Colon (tissue), 2 donors: Measurements from ENCODE around the gene NTF3.

Experiments
- FAIRE-seq: peaks from 2 replicates; lab custom pipeline; 2012; peaks lifted over from hg19 to GRCh38; lab: Jason Lieb, UNC
- donor health status: control.
- donor health status: control.

Gene NTF3

GRCh38 chr12:5511256-5511643 lies 79.3 kb downstream of the NTF3 start:
- FAIRE-seq, result no peak

- no peak for FAIRE-seq
These were observed 80.0 kb downstream of the NTF3 start for GRCh38 chr12:5511644-5512600.

DNA sequence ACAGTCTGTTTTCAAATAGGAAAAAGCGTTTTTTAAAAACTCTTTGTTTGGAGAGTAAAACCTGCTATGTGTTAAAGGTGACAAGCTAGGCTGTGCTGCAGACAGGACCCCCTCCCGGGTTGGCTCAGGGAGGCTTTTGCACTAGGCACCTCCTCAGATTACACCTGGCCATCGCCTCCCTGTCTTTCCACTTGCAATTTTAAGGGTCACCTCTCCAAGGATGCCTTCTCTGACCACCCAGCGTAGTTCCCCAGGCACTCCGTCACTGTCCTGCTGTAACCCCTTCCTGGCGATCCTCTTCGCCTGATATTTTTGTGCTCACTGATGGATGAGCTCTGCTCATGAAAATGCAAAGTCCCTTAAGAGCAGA lies 80.7 kb downstream of the NTF3 start:
- no peak for FAIRE-seq

- no peak for FAIRE-seq
These were observed 81.5 kb downstream of the NTF3 start for GRCh38 chr12:5513406-5513805.

GRCh38 chr12:5514016-5514415 lies 82.1 kb downstream of the NTF3 start:
- no peak for FAIRE-seq

GRCh38 chr12:5514545-5514944 lies 82.6 kb downstream of the NTF3 start:
- no peak for FAIRE-seq

DNA sequence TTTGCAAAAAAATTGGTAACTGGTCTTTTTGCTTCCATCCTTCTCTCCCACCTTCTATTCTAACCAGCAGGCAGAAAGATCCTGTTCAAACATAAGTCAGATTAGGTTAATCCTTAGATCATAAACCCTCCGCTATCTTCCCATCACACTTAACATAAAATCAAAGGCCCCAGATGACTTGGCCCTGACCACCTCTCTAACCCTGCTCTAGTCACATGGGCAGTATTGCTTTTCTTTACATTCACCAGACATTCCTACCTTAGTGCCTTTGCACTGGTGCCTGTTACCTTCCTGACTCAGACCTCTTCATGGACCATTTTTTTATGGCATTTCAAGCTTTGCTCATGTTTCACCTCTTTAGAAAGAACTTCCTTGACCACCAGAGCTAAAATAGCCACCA lies 83.5 kb downstream of the NTF3 start:
- no peak for FAIRE-seq

- no peak for FAIRE-seq
These were observed 84.7 kb downstream of the NTF3 start for GRCh38 chr12:5516371-5517241.

DNA sequence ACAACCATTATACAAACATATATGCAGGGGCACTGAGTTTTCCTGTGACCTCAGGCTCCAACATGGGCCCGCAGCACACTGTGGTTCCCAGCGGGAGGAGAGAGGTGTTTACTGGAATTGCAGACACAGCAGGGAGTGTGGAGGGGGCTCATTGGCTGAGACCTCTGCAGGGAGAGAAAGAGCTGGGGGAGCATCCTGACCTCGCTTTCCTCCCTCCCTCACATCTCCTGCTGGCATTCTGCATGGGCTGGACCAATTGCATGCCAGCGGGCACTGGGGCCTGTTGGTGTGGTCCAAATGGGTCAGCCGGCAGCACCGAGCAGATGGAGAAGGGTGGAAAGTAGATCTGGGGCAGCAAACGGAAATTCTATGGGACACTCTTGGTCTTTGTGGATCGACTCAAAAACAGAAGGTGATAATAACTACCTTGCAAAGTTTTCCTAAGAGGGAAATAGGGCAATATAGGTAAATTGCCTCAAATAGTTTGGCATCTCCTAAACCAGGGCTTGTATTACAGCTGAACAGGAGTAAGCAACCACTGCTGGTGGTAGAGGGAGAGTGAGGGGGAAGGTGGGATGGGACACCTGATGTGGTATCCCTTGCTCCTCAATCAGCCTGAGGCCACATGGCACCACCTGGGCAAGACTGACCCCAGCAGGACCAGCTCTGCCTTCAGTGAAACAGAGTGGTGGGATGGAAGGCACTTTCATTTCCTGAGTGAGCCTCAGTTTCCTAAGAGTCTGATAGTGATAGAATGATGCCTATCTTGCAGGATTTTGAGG lies 86.9 kb downstream of the NTF3 start:
- FAIRE-seq, result no peak

DNA sequence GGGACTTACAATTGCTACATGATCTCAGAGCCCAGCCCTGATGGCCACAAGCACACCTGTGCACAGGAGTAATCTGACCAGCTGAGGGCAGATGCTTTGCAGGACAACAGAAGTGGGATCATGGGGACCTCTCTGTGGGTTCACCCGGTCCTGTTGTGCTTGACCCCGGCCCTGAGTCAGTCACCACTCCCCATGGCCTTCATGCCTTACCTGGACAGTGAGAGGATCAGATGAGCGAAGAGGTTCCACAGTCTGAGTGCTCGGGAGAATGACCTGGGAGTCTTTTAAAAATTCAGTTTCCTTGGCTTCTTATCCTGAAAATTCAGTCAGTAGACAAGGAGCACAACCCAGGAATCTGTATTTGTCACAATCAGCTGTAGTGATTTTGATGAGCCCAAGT lies 88.1 kb downstream of the NTF3 start:
- no peak for FAIRE-seq

DNA sequence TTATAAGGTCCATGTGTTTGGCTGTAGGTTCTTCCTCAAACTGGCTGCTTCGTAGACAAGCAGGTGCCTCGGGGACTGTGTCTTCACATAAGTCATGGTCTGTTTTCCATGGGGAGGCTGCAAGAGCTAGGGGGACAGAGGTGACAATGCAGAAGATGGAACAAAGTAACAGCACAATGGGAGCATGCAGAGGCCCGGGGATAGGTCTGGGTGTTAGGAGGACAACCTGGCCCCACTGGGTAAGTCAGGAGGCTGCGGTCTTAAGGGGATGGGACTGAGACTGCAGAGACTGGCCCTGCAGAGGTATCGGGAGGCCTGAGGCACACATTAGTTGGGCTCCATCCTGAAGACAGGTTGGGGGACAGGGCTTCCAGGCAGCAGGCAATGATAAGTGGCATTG lies 88.9 kb downstream of the NTF3 start:
- FAIRE-seq, result no peak

GRCh38 chr12:5521456-5522325 lies 89.8 kb downstream of the NTF3 start:
- FAIRE-seq, result no peak

- FAIRE-seq, result no peak
These were observed 90.8 kb downstream of the NTF3 start for GRCh38 chr12:5522432-5523335.

DNA sequence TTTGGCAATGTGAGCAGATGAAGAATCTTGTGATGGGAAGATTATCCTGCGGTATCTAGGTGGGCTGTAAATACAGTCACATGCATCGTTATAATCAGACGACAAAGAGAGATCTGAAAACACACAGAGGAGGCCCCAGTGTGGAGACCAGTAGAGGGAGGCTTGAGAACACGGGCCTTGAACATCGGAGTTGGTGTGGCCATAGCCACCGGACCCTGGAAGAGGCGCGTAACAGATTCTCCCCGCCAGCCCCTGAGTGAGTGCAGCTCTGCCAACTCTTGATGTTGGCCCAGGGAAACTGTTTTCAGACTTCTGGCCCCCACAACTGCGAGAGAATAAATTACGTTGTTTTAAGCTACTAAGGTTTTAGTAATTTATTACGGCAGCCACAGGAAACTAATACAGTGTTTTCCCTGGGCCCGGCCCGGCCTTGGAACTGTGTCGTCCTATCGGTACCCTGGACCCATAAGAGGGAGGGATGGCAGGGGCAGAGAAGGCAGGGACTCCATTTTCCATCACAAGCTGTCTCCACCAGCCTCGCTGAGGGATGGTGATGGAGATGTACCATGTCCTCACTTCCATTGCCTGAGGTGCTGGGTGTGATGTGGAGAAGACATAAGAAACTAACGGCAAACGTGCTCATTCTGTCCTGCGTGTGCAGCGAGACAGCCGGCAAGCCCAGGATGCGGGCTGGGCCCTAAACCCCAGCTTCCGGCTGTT lies 91.6 kb downstream of the NTF3 start:
- FAIRE-seq, result no peak

- no peak for FAIRE-seq
These were observed 92.3 kb downstream of the NTF3 start for GRCh38 chr12:5524116-5524768.

GRCh38 chr12:5524769-5525436 lies 93.0 kb downstream of the NTF3 start:
- FAIRE-seq, result no peak

DNA sequence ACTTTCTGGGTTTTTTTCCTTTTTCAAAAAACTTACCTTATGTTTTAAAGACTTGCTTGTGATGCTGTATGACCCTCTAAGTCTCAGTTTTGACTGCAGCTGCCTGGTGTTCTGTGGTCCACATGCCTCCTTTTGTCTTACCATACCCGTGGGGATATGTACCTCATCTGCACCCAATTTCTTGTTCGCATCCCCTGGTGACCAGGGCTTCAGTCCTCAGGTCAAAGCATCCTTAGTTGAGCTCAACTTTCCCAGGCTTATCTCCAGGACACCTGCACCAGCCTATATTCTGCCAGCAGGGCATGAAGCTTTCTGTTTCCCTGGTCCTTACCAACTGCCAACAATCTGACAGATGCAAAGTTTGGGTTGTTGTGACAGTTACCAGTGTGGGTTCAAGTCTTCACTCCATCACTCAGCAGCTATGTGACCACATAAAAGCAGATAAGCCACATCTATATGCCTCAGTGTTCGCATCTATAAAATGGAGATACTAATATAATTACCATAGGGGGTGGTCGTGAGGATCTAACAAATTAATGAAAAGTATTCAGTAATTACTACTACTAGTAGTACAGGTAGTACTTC lies 94.0 kb downstream of the NTF3 start:
- no peak for FAIRE-seq

GRCh38 chr12:5533368-5533767 lies 101.5 kb downstream of the NTF3 start:
- FAIRE-seq, result no peak
